Stimulated activated CD8-positive, alpha-beta memory T cell treated with anti-CD3 and anti-CD28 coated beads, Interleukin-7, amount 100 ng/mL, for 1 hour (primary cell): ENCODE data around the gene SPESP1.

Experiments used
- DNase-seq, 2 donors: peaks; one replicate each; pipeline ENCODE4 v3.0.0-alpha.2; 2020; ENCODE audit warnings: low read depth in 2 of 2

SPESP1 gene

GRCh38 chr15:68930268-68931022 is at the start of gene SPESP1:
Gene SPESP1, plus strand, starts transcription at chr15:68930525. Its CDS starts 129 bp downstream, at chr15:68930654.
- DNase-seq = peak in 1 of 2 donors; percentile 11

GRCh38 chr15:68885070-68885469 is 45.3 kb upstream of the SPESP1 start:
- no peak for DNase-seq

- no peak for DNase-seq
These were observed 43.2 kb upstream of the SPESP1 start for GRCh38 chr15:68887120-68887519.

DNA sequence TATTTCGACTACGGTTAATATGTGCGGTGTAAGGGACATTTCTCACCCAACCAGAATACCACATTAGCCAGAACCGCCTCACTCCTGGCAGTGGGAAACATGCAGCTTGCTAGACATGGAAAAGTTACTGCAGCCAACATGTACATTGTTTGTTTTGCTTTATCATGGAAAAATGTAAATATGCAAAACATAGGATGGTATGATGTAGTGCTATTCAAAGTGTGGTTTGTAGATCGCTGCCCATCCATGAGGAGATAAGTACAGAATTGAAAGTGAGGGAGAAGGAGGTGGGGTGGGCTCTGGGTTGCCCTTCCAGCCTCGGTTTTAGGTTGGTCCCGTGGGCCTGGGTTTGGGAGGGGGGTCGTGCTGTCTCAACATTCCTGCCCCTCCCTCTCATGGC is 42.5 kb upstream of the SPESP1 start:
- DNase-seq = no peak

DNA sequence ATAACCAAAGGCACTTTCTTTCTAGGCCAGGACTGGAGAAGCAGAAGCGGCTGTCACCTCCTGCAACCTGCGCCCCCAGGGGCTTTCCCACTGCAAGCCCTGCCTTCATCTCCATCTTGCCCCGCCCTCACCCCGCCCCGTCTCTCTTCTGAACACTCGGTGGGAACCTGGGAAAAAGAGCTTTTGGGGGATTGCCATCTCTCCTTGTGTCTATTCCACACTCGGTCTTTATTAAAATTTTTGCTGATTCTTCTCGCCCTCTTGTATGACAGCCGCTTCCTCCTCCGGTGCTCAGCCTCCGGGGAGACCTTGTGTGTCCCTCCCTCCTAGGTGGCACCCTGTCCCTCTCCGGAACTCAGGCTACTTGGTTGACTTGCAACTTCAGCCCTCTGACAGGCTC is 41.9 kb upstream of the SPESP1 start:
- no peak for DNase-seq

DNA sequence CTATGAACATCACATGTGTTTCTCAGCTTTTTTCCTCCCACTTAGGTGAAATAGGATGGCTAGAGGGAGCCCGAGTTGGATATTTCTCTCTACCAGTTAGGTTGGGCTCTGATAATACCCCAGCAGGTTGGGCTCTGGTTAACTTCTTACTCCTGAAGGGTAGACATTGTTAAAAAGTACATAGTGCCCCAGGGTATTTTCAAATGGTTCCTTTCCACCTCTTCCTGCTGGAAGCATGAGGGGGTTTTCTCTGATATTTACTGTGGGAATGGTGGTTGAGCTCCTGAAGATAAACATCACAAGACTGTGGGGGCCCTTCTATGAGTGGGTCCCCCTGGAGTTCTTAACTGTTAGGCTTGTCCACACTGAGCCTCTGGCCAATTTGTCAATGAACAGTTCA is 36.1 kb upstream of the SPESP1 start:
- DNase-seq = no peak

GRCh38 chr15:68896178-68896577 is 34.1 kb upstream of the SPESP1 start:
- no peak for DNase-seq

GRCh38 chr15:68897016-68897415 is 33.3 kb upstream of the SPESP1 start:
- DNase-seq = no peak

DNA sequence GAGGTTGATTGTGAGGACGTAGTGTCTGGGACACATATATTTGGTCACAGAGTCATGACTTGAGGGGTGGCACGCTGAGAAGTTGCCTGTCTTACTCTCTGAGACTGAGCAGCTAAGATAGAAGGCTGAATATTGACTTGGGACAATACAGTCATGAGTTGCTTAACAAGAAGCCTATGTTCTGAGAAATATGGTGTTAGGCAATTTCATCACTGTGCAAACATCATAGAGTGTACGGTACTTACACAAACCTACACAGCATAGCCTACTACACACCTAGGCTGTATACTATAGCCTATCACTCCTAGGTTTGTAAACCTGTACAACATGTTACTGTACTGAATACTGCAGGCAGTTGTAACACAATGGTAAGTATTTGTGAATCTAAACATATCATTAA is 30.3 kb upstream of the SPESP1 start:
- DNase-seq = no peak

DNA sequence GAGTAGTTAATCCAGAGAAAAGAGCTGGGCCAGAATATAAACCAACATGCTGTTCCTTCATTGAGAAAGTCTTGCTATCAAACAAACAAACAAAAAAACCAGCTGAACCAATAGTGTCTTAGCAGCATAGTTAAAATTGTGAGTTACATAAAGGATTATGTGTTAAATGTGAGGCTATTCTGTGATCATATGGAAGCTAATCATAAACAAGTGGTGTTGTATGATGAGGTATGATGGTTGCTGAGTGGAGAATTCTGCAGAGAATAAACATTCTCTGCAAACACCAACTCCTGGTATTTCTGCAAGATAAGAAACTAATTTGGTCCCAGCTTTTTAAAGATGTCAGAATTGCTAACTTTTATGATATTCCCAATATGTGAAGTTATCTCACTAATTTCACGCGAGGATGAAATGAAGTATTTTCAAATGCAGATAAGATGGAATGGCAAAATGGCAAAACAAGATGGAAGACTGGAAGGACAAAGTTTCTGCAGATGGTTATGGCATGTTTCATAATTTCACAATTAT is 22.9 kb upstream of the SPESP1 start:
- no peak for DNase-seq

DNA sequence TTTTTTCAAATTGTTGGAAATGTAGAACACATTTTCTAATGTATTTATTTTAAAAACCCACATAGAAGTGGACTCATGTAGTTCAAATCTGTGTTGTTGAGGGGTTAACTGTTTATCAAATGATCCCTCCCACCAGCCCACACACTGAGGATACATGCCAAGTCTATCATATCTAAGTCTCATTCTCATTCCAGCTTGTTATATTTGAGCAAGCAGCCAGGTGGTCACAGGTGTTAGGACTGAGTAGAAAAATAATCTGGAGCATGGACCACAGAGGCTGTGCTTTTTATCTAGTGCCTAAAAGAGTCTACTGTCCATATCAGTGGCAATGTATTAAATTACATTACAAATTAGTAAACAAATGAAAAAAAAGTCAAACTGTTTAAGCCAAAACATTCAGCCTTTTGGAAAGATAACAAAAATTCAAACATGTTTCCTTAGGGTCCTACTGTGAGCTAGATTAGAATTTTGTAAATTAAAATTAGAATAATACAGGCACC is 20.7 kb upstream of the SPESP1 start:
- DNase-seq = no peak

- DNase-seq = no peak
These were observed 20.0 kb upstream of the SPESP1 start for GRCh38 chr15:68910341-68910740.

DNA sequence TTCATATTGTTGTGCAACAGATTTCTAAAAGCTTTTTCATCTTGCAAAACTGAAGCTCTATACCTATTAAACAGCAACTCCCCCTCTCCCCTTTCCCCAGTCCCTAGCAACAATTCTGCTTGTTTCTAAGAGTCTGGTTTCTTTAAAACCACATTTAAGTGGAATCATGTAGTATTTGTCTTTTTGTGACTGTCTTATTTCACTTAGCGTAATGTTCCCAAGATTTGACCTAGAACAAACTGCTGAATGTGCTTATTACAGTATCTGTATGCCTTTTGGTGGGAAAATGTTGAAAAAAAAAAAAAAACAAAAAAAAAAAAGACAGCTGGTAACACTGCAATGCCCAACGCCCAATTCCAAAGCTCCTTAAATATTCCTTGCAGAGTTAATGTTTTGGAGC is 19.5 kb upstream of the SPESP1 start:
- DNase-seq = no peak

GRCh38 chr15:68921926-68922325 is 8.4 kb upstream of the SPESP1 start:
- no peak for DNase-seq

GRCh38 chr15:68924866-68925560 is 5.3 kb upstream of the SPESP1 start:
- peak in 1 of 2 donors; percentile 38 for DNase-seq

- no peak for DNase-seq
These were observed 2.7 kb downstream of the SPESP1 start for GRCh38 chr15:68933001-68933400.

GRCh38 chr15:68934341-68934740 is 4.0 kb downstream of the SPESP1 start:
- DNase-seq = no peak

DNA sequence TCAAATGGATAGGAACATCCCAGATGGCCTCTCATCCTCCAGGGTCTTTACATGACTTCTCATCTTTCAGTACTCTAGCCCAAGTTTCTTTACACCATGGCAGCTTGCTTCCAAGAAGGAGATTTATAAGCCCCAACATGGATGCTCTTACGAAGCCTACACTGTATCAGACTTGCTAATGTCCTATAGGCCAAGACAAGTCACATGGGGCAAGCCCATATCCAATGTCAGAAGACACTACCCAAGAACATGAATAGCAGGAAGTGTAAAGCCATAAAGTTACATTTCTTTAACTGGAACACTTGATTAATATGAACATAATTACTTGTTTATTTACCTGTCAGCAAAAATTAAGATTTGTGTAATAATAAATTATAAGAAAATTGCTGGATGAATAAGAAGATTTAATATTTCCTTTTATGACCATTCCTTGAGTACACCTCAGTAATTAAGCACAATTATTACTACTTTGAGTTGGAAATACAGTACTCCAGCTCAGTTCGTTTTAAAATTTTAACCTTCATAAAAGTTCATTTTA is 5.1 kb downstream of the SPESP1 start:
- DNase-seq = no peak

DNA sequence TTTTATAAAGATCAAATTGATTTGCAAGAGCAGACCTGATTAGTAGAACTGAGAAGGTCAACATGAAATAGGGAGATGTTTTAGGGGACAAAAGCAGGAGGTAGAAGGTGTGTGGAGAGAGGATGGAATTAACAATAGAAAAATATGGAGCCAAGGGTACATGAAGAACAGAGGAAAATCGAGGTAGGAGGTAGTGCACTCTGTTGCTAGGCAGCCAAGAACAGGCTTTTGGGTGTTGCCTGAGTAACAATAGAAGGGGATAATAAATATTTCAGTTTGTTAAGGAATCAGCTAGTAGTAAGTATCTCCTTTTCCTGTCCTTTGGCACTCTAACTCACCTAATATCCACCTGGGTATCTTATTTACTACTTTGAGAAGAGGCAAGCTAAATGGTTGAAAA is 9.2 kb downstream of the SPESP1 start:
- DNase-seq = no peak

GRCh38 chr15:68951813-68952212 is 21.5 kb downstream of the SPESP1 start:
- no peak for DNase-seq

GRCh38 chr15:68957696-68958095 is 27.4 kb downstream of the SPESP1 start:
- no peak for DNase-seq

- no peak for DNase-seq
These were observed 28.3 kb downstream of the SPESP1 start for GRCh38 chr15:68958597-68958996.

DNA sequence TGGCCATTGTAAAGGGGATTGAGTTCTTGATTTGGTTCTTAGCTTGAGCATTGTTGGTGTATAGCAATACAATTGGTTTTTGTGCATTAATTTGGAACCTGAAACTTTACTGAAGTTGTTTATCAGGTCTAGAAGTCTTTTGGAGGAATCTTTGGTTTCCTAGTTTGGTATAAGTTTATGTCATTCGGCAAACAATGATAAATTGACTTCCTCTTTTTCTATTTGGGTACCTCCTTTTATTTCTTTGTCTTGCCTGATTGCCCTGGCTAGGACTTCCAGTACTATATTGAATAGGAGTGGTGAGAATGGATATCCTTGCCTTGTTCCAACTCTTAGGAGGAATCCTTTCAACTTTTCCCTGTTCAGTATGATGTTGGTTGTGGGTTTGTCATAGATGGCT is 32.1 kb downstream of the SPESP1 start:
- no peak for DNase-seq
